GM12873 (cell line): ENCODE measurements around the gene TMEM250.

Source experiments
- CTCF ChIP-seq: IDR thresholded peaks from 2 replicates; pipeline ENCODE4 v1.5.1; 2012; ENCODE audit warnings: low read depth, mild to moderate bottlenecking, moderate library complexity, low read length, control low read depth; ENCODE audit not compliant: insufficient read depth; ENCODE audit errors: missing control alignments

The TMEM250 gene

GRCh38 chr9:136151214-136151804, 32.6 kb upstream of the TMEM250 start:
- TF ChIP-seq CTCF = no peak

GRCh38 chr9:136149853-136150252, 31.2 kb upstream of the TMEM250 start:
- no peak for TF ChIP-seq CTCF

- TF ChIP-seq CTCF = no peak
Observed at GRCh38 chr9:136149337-136149736, 30.7 kb upstream of the TMEM250 start.

- no peak for TF ChIP-seq CTCF
Observed at GRCh38 chr9:136148766-136149165, 30.1 kb upstream of the TMEM250 start.

- TF ChIP-seq CTCF = no peak
Observed at GRCh38 chr9:136147890-136148714, 29.4 kb upstream of the TMEM250 start.

- TF ChIP-seq CTCF = no peak
Observed at GRCh38 chr9:136147038-136147889, 28.6 kb upstream of the TMEM250 start.
